WTC11 (cell line): ENCODE results near the gene NDRG4.

ENCODE experiments used
- ELF4 ChIP-seq: sonication (generic); formaldehyde crosslinking; IDR thresholded peaks from 2 replicates; pipeline ENCODE4 v1.8.1; 2022; ENCODE audit warnings: low read depth, mild to moderate bottlenecking, moderate library complexity, missing genetic modification reagents
- GRHL2 ChIP-seq: fragments of 250-450 bp; sonication (Bioruptor Pico); IDR thresholded peaks from 2 replicates; pipeline ENCODE4 v1.8.0; 2022; ENCODE audit warnings: mild to moderate bottlenecking, moderate library complexity; ENCODE audit not compliant: insufficient replicate concordance, severe bottlenecking
- TF ChIP-seq, protein P1 (sequence below): sonication (generic); formaldehyde crosslinking; IDR thresholded peaks from 2 replicates; pipeline ENCODE4 v1.8.0; 2022; ENCODE audit warnings: missing genetic modification reagents
- TF ChIP-seq, protein P2 (sequence below): fragments of 200-600 bp; IDR thresholded peaks from 2 replicates; pipeline ENCODE4 v1.8.0; 2022; ENCODE audit warnings: antibody characterized with exemption
- TF ChIP-seq, protein P3 (sequence below): sonication (generic); formaldehyde crosslinking; IDR thresholded peaks from 2 replicates; pipeline ENCODE4 v1.8.1; 2023; ENCODE audit warnings: mild to moderate bottlenecking, missing genetic modification reagents

DNA sequence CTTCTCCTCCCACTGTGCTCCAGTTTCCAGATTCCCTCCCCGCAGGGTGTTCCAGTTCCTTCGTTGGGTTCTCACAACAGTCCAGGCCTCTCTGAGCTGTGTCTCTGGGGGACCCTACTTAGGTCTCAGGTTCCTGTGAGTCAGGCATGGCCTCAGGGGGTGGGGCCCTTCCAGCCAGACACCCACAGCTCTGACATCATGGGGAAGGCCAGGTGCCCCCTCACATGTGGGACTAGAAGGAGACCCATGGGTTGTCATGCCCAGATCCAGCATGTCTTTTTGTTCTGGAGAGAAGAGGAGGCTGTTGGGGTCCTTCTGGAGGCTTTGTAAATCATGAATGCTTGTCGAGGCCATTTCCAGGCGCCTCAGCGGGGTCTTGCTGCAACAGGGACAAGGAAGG lies 32.0 kb upstream of the NDRG4 start:
- TF ChIP-seq, protein P1, sequence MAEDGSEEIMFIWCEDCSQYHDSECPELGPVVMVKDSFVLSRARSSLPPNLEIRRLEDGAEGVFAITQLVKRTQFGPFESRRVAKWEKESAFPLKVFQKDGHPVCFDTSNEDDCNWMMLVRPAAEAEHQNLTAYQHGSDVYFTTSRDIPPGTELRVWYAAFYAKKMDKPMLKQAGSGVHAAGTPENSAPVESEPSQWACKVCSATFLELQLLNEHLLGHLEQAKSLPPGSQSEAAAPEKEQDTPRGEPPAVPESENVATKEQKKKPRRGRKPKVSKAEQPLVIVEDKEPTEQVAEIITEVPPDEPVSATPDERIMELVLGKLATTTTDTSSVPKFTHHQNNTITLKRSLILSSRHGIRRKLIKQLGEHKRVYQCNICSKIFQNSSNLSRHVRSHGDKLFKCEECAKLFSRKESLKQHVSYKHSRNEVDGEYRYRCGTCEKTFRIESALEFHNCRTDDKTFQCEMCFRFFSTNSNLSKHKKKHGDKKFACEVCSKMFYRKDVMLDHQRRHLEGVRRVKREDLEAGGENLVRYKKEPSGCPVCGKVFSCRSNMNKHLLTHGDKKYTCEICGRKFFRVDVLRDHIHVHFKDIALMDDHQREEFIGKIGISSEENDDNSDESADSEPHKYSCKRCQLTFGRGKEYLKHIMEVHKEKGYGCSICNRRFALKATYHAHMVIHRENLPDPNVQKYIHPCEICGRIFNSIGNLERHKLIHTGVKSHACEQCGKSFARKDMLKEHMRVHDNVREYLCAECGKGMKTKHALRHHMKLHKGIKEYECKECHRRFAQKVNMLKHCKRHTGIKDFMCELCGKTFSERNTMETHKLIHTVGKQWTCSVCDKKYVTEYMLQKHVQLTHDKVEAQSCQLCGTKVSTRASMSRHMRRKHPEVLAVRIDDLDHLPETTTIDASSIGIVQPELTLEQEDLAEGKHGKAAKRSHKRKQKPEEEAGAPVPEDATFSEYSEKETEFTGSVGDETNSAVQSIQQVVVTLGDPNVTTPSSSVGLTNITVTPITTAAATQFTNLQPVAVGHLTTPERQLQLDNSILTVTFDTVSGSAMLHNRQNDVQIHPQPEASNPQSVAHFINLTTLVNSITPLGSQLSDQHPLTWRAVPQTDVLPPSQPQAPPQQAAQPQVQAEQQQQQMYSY: no peak
- TF ChIP-seq, protein P2, sequence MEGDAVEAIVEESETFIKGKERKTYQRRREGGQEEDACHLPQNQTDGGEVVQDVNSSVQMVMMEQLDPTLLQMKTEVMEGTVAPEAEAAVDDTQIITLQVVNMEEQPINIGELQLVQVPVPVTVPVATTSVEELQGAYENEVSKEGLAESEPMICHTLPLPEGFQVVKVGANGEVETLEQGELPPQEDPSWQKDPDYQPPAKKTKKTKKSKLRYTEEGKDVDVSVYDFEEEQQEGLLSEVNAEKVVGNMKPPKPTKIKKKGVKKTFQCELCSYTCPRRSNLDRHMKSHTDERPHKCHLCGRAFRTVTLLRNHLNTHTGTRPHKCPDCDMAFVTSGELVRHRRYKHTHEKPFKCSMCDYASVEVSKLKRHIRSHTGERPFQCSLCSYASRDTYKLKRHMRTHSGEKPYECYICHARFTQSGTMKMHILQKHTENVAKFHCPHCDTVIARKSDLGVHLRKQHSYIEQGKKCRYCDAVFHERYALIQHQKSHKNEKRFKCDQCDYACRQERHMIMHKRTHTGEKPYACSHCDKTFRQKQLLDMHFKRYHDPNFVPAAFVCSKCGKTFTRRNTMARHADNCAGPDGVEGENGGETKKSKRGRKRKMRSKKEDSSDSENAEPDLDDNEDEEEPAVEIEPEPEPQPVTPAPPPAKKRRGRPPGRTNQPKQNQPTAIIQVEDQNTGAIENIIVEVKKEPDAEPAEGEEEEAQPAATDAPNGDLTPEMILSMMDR: no peak
- TF ChIP-seq ELF4 (CRISPR knock-in tag): no peak
- TF ChIP-seq GRHL2: no peak
- TF ChIP-seq, protein P3, sequence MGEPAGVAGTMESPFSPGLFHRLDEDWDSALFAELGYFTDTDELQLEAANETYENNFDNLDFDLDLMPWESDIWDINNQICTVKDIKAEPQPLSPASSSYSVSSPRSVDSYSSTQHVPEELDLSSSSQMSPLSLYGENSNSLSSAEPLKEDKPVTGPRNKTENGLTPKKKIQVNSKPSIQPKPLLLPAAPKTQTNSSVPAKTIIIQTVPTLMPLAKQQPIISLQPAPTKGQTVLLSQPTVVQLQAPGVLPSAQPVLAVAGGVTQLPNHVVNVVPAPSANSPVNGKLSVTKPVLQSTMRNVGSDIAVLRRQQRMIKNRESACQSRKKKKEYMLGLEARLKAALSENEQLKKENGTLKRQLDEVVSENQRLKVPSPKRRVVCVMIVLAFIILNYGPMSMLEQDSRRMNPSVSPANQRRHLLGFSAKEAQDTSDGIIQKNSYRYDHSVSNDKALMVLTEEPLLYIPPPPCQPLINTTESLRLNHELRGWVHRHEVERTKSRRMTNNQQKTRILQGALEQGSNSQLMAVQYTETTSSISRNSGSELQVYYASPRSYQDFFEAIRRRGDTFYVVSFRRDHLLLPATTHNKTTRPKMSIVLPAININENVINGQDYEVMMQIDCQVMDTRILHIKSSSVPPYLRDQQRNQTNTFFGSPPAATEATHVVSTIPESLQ (CRISPR knock-in tag): no peak
